Astrocyte (in vitro differentiated cells and primary cell): ENCODE measurements around the gene KRT76. TPM values are rescaled to one million over a fixed set of nuclear protein-coding genes. Genes with fewer than 3 reads are reported as not detected.
"Not testable (repeated sequence)": the region's sequence is repeated elsewhere in the genome, so short reads cannot be mapped to it uniquely, and the experiment has no call there.

Experiments
- DNase-seq: peaks from one replicate; pipeline ENCODE4 v3.0.0-alpha.2; 2010; ENCODE audit warnings: low read depth
- FAIRE-seq: peaks from 2 replicates; lab custom pipeline; 2011; peaks lifted over from hg19 to GRCh38; lab: Jason Lieb, UNC
- H2AFZ ChIP-seq: 2 replicates; pipeline ENCODE4 v1.6.0; 2012; ENCODE audit warnings: low read depth, low read length, inconsistent platforms
- H3K27ac ChIP-seq: 2 replicates; pipeline ENCODE4 v1.5.1; 2011; ENCODE audit warnings: low read depth, low read length, inconsistent platforms
- H3K27me3 ChIP-seq: 2 replicates; pipeline ENCODE4 v1.6.0; 2011; ENCODE audit warnings: low read length, inconsistent platforms; ENCODE audit not compliant: insufficient read depth
- H3K36me3 ChIP-seq: 2 replicates; pipeline ENCODE4 v1.5.1; 2011; ENCODE audit warnings: low read length, inconsistent platforms; ENCODE audit not compliant: insufficient read depth
- H3K4me1 ChIP-seq: 2 replicates; pipeline ENCODE4 v1.5.1; 2011; ENCODE audit warnings: low read length, inconsistent platforms; ENCODE audit not compliant: insufficient read depth
- H3K4me2 ChIP-seq: 2 replicates; pipeline ENCODE4 v1.6.0; 2012; ENCODE audit warnings: low read length, inconsistent platforms
- H3K4me3 ChIP-seq: 2 replicates; pipeline ENCODE4 v1.5.1; 2011; ENCODE audit warnings: low read depth, mild to moderate bottlenecking, low read length, inconsistent platforms; ENCODE audit not compliant: insufficient read depth
- H3K79me2 ChIP-seq: 2 replicates; pipeline ENCODE4 v1.6.0; 2012; ENCODE audit warnings: mild to moderate bottlenecking, low read length, inconsistent platforms; ENCODE audit not compliant: insufficient read depth
- H3K9ac ChIP-seq: 2 replicates; pipeline ENCODE4 v1.6.0; 2012; ENCODE audit warnings: mild to moderate bottlenecking, low read length, inconsistent platforms
- H3K9me3 ChIP-seq: 2 replicates; pipeline ENCODE4 v1.5.1; 2012; ENCODE audit warnings: low read depth, mild to moderate bottlenecking, low read length, inconsistent platforms; ENCODE audit not compliant: insufficient read depth
- H4K20me1 ChIP-seq: 2 replicates; pipeline ENCODE4 v1.6.0; 2012; ENCODE audit warnings: low read length, inconsistent platforms; ENCODE audit not compliant: insufficient read depth
- H3K27ac Mint-ChIP-seq: one replicate; pipeline ENCODE4 v1.8.0; 2021; ENCODE audit warnings: mild to moderate bottlenecking, mixed read lengths; ENCODE audit not compliant: unreplicated experiment
- H3K27me3 Mint-ChIP-seq: one replicate; pipeline ENCODE4 v1.8.0; 2021; ENCODE audit warnings: low read depth, mixed read lengths; ENCODE audit not compliant: unreplicated experiment
- H3K36me3 Mint-ChIP-seq: one replicate; pipeline ENCODE4 v1.8.0; 2021; ENCODE audit warnings: low read depth, mixed read lengths; ENCODE audit not compliant: unreplicated experiment
- H3K4me1 Mint-ChIP-seq: one replicate; pipeline ENCODE4 v1.8.0; 2021; ENCODE audit warnings: low read depth, mixed read lengths; ENCODE audit not compliant: unreplicated experiment
- H3K4me3 Mint-ChIP-seq: one replicate; pipeline ENCODE4 v1.8.0; 2021; ENCODE audit warnings: mild to moderate bottlenecking, moderate library complexity, mixed read lengths; ENCODE audit not compliant: unreplicated experiment
- H3K9me3 Mint-ChIP-seq: one replicate; pipeline ENCODE4 v1.8.0; 2021; ENCODE audit warnings: mild to moderate bottlenecking, mixed read lengths; ENCODE audit not compliant: unreplicated experiment
- CTCF ChIP-seq: IDR thresholded peaks from 2 replicates; pipeline ENCODE4 v1.5.1; 2011; ENCODE audit warnings: low read depth, mild to moderate bottlenecking, inconsistent platforms, low read length, moderate library complexity; ENCODE audit not compliant: insufficient read depth
- EZH2 ChIP-seq: IDR thresholded peaks from 2 replicates; pipeline ENCODE4 v1.6.1; 2012; ENCODE audit warnings: mild to moderate bottlenecking, low read length, inconsistent platforms; ENCODE audit not compliant: insufficient read depth
- total RNA-seq: library from RNA; stranded (reverse); gene quantifications from 2 replicates; pipeline ENCODE4 v1.2.1, GENCODE V29; 2021

The KRT76 gene
- total RNA-seq, 1 donor from 2014 or later = not detected

GRCh38 chr12:52763036-52763659 lies 14.0 kb downstream of the KRT76 start:
- Histone ChIP-seq H3K79me2 (no peaks in the 10 kb centered on the region), H3K4me1 (no peaks in the 10 kb centered on the region), H3K27me3 (peaks cover 18% of the 10 kb centered on the region), H3K9ac (no peak overlapping the region), H3K9me3 (no peaks in the 10 kb centered on the region), H3K4me2 (no peak overlapping the region), H2AFZ (no peak overlapping the region), H4K20me1 (no peaks in the 10 kb centered on the region), H3K36me3 (no peaks in the 10 kb centered on the region), H3K27ac (no peak overlapping the region), H3K4me3 (no peak overlapping the region)
- DNase-seq (no peak), FAIRE-seq (no peak)
- no peak for TF ChIP-seq CTCF
- no peak for TF ChIP-seq EZH2
- Mint-ChIP-seq H3K4me3 (no peak overlapping the region), H3K27me3 (peaks cover 49% of the 10 kb centered on the region), H3K27ac (no peak overlapping the region), H3K9me3 (peaks cover 31% of the 10 kb centered on the region), H3K36me3 (peaks cover 2% of the 10 kb centered on the region), H3K4me1 (no peaks in the 10 kb centered on the region)

GRCh38 chr12:52761802-52762201 lies 15.3 kb downstream of the KRT76 start:
- no peaks in the 10 kb centered on the region for H3K36me3 ChIP-seq
- FAIRE-seq (no peak), DNase-seq (no peak)
- peaks cover 2% of the 10 kb centered on the region for H3K36me3 Mint-ChIP-seq
- no peak overlapping the region for H3K4me3 Mint-ChIP-seq
- no peak overlapping the region for H3K9ac ChIP-seq
- TF ChIP-seq CTCF (no peak), EZH2 (no peak)
- peaks cover 38% of the 10 kb centered on the region for H3K27me3 Mint-ChIP-seq
- no peaks in the 10 kb centered on the region for H3K79me2 ChIP-seq
- H3K27me3 ChIP-seq = peaks cover 23% of the 10 kb centered on the region
- no peaks in the 10 kb centered on the region for H3K4me1 Mint-ChIP-seq
- H3K4me1 ChIP-seq = no peaks in the 10 kb centered on the region
- no peak overlapping the region for H3K4me2 ChIP-seq
- no peaks in the 10 kb centered on the region for H3K9me3 ChIP-seq
- H3K27ac Mint-ChIP-seq = no peak overlapping the region
- H3K4me3 ChIP-seq = no peak overlapping the region
- no peak overlapping the region for H2AFZ ChIP-seq
- no peak overlapping the region for H3K27ac ChIP-seq
- H4K20me1 ChIP-seq = no peaks in the 10 kb centered on the region
- H3K9me3 Mint-ChIP-seq = peaks cover 28% of the 10 kb centered on the region

- H3K27ac ChIP-seq, FAIRE-seq, H3K36me3 Mint-ChIP-seq, H3K27ac Mint-ChIP-seq, H3K36me3 ChIP-seq, H3K4me3 Mint-ChIP-seq, DNase-seq, H3K4me3 ChIP-seq, H4K20me1 ChIP-seq, H3K4me2 ChIP-seq, H3K4me1 Mint-ChIP-seq, H3K79me2 ChIP-seq, H3K9me3 ChIP-seq, H3K9ac ChIP-seq, H3K4me1 ChIP-seq, H2AFZ ChIP-seq: not testable (repeated sequence)
- peaks cover 32% of the 10 kb centered on the region for H3K27me3 Mint-ChIP-seq
- H3K27me3 ChIP-seq = peaks cover 23% of the 10 kb centered on the region
- peaks cover 28% of the 10 kb centered on the region for H3K9me3 Mint-ChIP-seq
Measured at GRCh38 chr12:52761218-52761617, 15.9 kb downstream of the KRT76 start.
